Endothelial cell of umbilical vein (primary cell): ENCODE results near the gene PRLR. TPM values are rescaled to one million over a fixed set of nuclear protein-coding genes. Genes with fewer than 3 reads are reported as not detected.

Experiments
- BruUV-seq: library from RNA; stranded (reverse); fragments of 400-500 nt; replicated peaks from 2 replicates; lab custom pipeline; 2021; lab: Mats Ljungman, UMichigan
- CTCF ChIA-PET: fragments of 300-600, 350-600 bp; sonication (Branson Sonifier 250); formaldehyde crosslinking; loops from one replicate; lab custom pipeline; 2021; ENCODE audit warnings: antibody characterized with exemption, inconsistent platforms; lab: Charles Lee
- POLR2A ChIA-PET: fragments of 300-600, 350-600 bp; sonication (Branson Sonifier 250); formaldehyde crosslinking; loops from one replicate; lab custom pipeline; 2021; ENCODE audit warnings: antibody characterized with exemption, inconsistent platforms; lab: Charles Lee
- DNase-seq: peaks from one replicate; pipeline ENCODE4 v3.0.0-alpha.2; 2011; ENCODE audit warnings: low read depth, low spot score
- FAIRE-seq: peaks from 2 replicates; lab custom pipeline; 2011; peaks lifted over from hg19 to GRCh38; lab: Jason Lieb, UNC
- H2AFZ ChIP-seq: 2 replicates; pipeline ENCODE4 v1.6.0; 2012; ENCODE audit warnings: low read depth, low read length, control low read depth, inconsistent platforms
- H3K27ac ChIP-seq: 2 replicates; pipeline ENCODE4 v1.5.1; 2011; ENCODE audit warnings: low read depth, mild to moderate bottlenecking, control low read depth, low read length, moderate library complexity; ENCODE audit not compliant: insufficient read depth
- H3K27me3 ChIP-seq, 2 experiments: 2 replicates each; pipeline versions ENCODE4 v1.6.0 to v1.6.1; 2011; ENCODE audit warnings: low read length in 2 of 2, mixed read lengths in 1 of 2; ENCODE audit not compliant: control insufficient read depth in 2 of 2, insufficient read depth in 2 of 2
- H3K36me3 ChIP-seq, 2 experiments: 2 replicates in 1 of 2; 3 replicates in 1 of 2; pipeline ENCODE4 v1.5.1; 2011; ENCODE audit warnings: low read length in 2 of 2, mild to moderate bottlenecking in 1 of 2, moderate library complexity in 1 of 2; ENCODE audit not compliant: control insufficient read depth in 2 of 2, insufficient read depth in 2 of 2; ENCODE audit errors: extremely low read depth in 1 of 2
- H3K4me1 ChIP-seq: 3 replicates; pipeline ENCODE4 v1.5.1; 2011; ENCODE audit warnings: mild to moderate bottlenecking, low read length; ENCODE audit not compliant: control insufficient read depth, insufficient read depth; ENCODE audit errors: extremely low read depth
- H3K4me2 ChIP-seq: 2 replicates; pipeline ENCODE4 v1.6.1; 2011; ENCODE audit warnings: low read length, control low read depth, mixed read lengths; ENCODE audit not compliant: insufficient read depth
- H3K4me3 ChIP-seq, 3 experiments: fragments of 200-600 bp in 1 of 3; sonication (generic), shearing (Covaris generic) in 1 of 3; replicated peaks in 1 of 3; 2 replicates each; pipeline ENCODE4 v1.5.1; 2011 to 2016; ENCODE audit warnings: control low read depth in 3 of 3, low read length in 3 of 3, mild to moderate bottlenecking in 2 of 3, inconsistent platforms in 1 of 3, low read depth in 1 of 3, moderate library complexity in 1 of 3; ENCODE audit not compliant: insufficient read depth in 1 of 3
- H3K79me2 ChIP-seq: 2 replicates; pipeline ENCODE4 v1.6.0; 2012; ENCODE audit warnings: low read length, inconsistent platforms; ENCODE audit not compliant: control insufficient read depth, insufficient read depth
- H3K9ac ChIP-seq: replicated peaks from 2 replicates; pipeline ENCODE3; 2011; ENCODE audit warnings: low read length, control low read depth; ENCODE audit not compliant: insufficient read depth; ENCODE audit errors: extremely low read depth
- H3K9me1 ChIP-seq: replicated peaks from 3 replicates; pipeline ENCODE4 v1.6.0; 2011; ENCODE audit warnings: mild to moderate bottlenecking, low read length; ENCODE audit not compliant: control insufficient read depth, insufficient read depth; ENCODE audit errors: extremely low read depth
- H3K9me3 ChIP-seq: replicated peaks from 2 replicates; pipeline ENCODE4 v1.5.1; 2012; ENCODE audit warnings: low read length, inconsistent platforms; ENCODE audit not compliant: control insufficient read depth, insufficient read depth
- H4K20me1 ChIP-seq: replicated peaks from 2 replicates; pipeline ENCODE3; 2011; ENCODE audit warnings: mild to moderate bottlenecking, low read length; ENCODE audit not compliant: control insufficient read depth, insufficient read depth; ENCODE audit errors: extremely low read depth
- CTCF ChIP-seq, 2 donors: IDR thresholded peaks; 1 replicate in 1 of 2; 2 replicates in 1 of 2; pipeline ENCODE4 v1.5.1; 2011; ENCODE audit warnings: low read length in 2 of 2, mild to moderate bottlenecking in 2 of 2, moderate library complexity in 2 of 2, control low read depth in 1 of 2, inconsistent platforms in 1 of 2, low read depth in 1 of 2; ENCODE audit not compliant: insufficient read depth in 1 of 2; ENCODE audit errors: extremely low read depth in 1 of 2
- EZH2 ChIP-seq: IDR thresholded peaks from 2 replicates; pipeline ENCODE4 v1.6.1; 2012; ENCODE audit warnings: borderline replicate concordance, low read depth, mild to moderate bottlenecking, moderate library complexity, low read length, inconsistent platforms; ENCODE audit not compliant: severe bottlenecking
- FOS ChIP-seq: IDR thresholded peaks from 2 replicates; pipeline ENCODE4 v1.6.1; 2011; ENCODE audit warnings: mild to moderate bottlenecking, low read length, moderate library complexity, borderline replicate concordance; ENCODE audit not compliant: insufficient read depth
- GATA2 ChIP-seq: IDR thresholded peaks from 2 replicates; pipeline ENCODE4 v1.7.0; 2011; ENCODE audit warnings: low read depth, mild to moderate bottlenecking, moderate library complexity, mixed read lengths, low read length; ENCODE audit not compliant: insufficient read length, insufficient read depth
- JUN ChIP-seq: IDR thresholded peaks from 2 replicates; pipeline ENCODE4 v1.6.1; 2011; ENCODE audit warnings: borderline replicate concordance, low read depth; ENCODE audit not compliant: insufficient read length, insufficient read depth
- MAX ChIP-seq: IDR thresholded peaks from 2 replicates; pipeline ENCODE4 v1.6.1; 2011; ENCODE audit not compliant: insufficient read depth, insufficient read length
- MYC ChIP-seq: IDR thresholded peaks from one replicate; pipeline ENCODE4 v1.6.1; 2011; ENCODE audit warnings: mild to moderate bottlenecking, low read depth, low read length
- POLR2A ChIP-seq: IDR thresholded peaks from 2 replicates; pipeline ENCODE4 v1.6.1; 2012; ENCODE audit warnings: low read depth, mild to moderate bottlenecking, control low read depth, low read length
- POLR2AphosphoS5 ChIP-seq: IDR thresholded peaks from 2 replicates; pipeline ENCODE4 v1.6.1; 2012; ENCODE audit warnings: low read depth, mild to moderate bottlenecking, control low read depth, low read length, moderate library complexity; ENCODE audit not compliant: insufficient read depth
- dilution Hi-C: fragments of 300-500 bp; cut with MboI; formaldehyde crosslinking; loops from one replicate; pipeline ENCODE4 v1.15.0; 2019; ENCODE audit warnings: low sequenced_read_pairs; ENCODE audit not compliant: extremely low pct_ligation_motif_present
- intact Hi-C: fragments of 100-400 bp; cut with micrococcal nuclease; formaldehyde crosslinking; loops from one replicate; pipeline ENCODE4 v1.10.0; 2022
- polyA plus RNA-seq, 4 experiments: library from polyadenylated mRNA; depleted of rRNA in 3 of 4; stranded (reverse) in 3 of 4; unstranded in 1 of 4; fragments of >200 nt; gene quantifications; 2 replicates each; pipeline versions ENCODE4 v1.2.1 to v1.2.3, GENCODE V29; 2011 to 2012; ENCODE audit warnings: missing spikeins in 1 of 4
- total RNA-seq: library from RNA; stranded (reverse); gene quantifications from 2 replicates; pipeline ENCODE4 v1.2.3, GENCODE V29; 2021

Gene PRLR
- total and polyA plus RNA-seq, 2 donors (not counting 3 experiments of a cell fraction or from before 2014, with no cell fraction given) = not detected

- FAIRE-seq (no peak), DNase-seq (no peak)
- intact Hi-C loops = no loop called here
- TF ChIP-seq MYC (no peak), FOS (no peak), EZH2 (no peak), POLR2AphosphoS5 (no peak)
- dilution Hi-C loops = no loop called here
- no peaks in the 10 kb centered on the region for H3K4me1 ChIP-seq
- ChIA-PET CTCF (interaction anchor here (1.1 kb wide), 1 partner anchor 10 kb away, joined by 3 read pairs; no protein-coding TSS in a partner anchor), POLR2A (no interaction called here)
- no peaks in the 10 kb centered on the region for H4K20me1 ChIP-seq
- no peaks in the 10 kb centered on the region for H3K9me1 ChIP-seq
- H3K79me2 ChIP-seq = no peaks in the 10 kb centered on the region
- no peaks in the 10 kb centered on the region for H3K36me3 ChIP-seq
- H3K9ac ChIP-seq = no peak overlapping the region
- no peak overlapping the region for H3K27ac ChIP-seq
- no peak overlapping the region for H2AFZ ChIP-seq
- peaks cover 5 to 7% of the 10 kb centered on the region in 2 experiments for H3K27me3 ChIP-seq
- H3K4me3 ChIP-seq = no peak overlapping the region
- H3K9me3 ChIP-seq = no peaks in the 10 kb centered on the region
- no TSS peak for BruUV-seq
- no peak overlapping the region for H3K4me2 ChIP-seq
Observed at GRCh38 chr5:35223787-35224395, 6.4 kb downstream of the PRLR start.

GRCh38 chr5:35220967-35221366 lies 9.3 kb downstream of the PRLR start:
- no peaks in the 10 kb centered on the region for H3K9me1 ChIP-seq
- dilution Hi-C loops (no loop called here), intact Hi-C loops (no loop called here)
- H3K4me1 ChIP-seq = no peaks in the 10 kb centered on the region
- H3K4me3 ChIP-seq = no peak overlapping the region
- ChIA-PET POLR2A (no interaction called here), CTCF (no interaction called here)
- H3K9me3 ChIP-seq = no peaks in the 10 kb centered on the region
- no peaks in the 10 kb centered on the region for H3K36me3 ChIP-seq
- FAIRE-seq = no peak
- no peaks in the 10 kb centered on the region for H4K20me1 ChIP-seq
- BruUV-seq = no TSS peak
- no peak for DNase-seq
- no peak overlapping the region for H3K9ac ChIP-seq
- H3K4me2 ChIP-seq = no peak overlapping the region
- no peak for TF ChIP-seq EZH2
- no peak for TF ChIP-seq JUN
- TF ChIP-seq FOS = no peak
- TF ChIP-seq MYC = no peak
- TF ChIP-seq GATA2 = no peak
- TF ChIP-seq POLR2AphosphoS5 = no peak
- no peak for TF ChIP-seq CTCF (IDR thresholded peaks at IDR 0.05; ENCODE audit: extremely low read depth in 1 of 2, insufficient read depth in 1 of 2, low read depth in 1 of 2, low read length in 2 of 2)
- no peak for TF ChIP-seq MAX
- no peak for TF ChIP-seq POLR2A
- H2AFZ ChIP-seq = no peak overlapping the region
- H3K27ac ChIP-seq = no peak overlapping the region
- H3K27me3 ChIP-seq = no peaks in the 10 kb centered on the region
- no peaks in the 10 kb centered on the region for H3K79me2 ChIP-seq
